ENCODE measurements around the gene CYP20A1. TPM values are rescaled to one million over a fixed set of nuclear protein-coding genes. Genes with fewer than 3 reads are reported as not detected.

CYP20A1 gene
- total and polyA plus RNA-seq, 2 donors (not counting 1 experiment from before 2014, with no cell fraction given), result 35.9 to 36.3 TPM

GRCh38 chr2:203352604-203353255 is 113.9 kb downstream of the CYP20A1 start:
- H3K27me3 ChIP-seq (ENCODE audit: control insufficient read depth, insufficient read depth, low read length), result no peaks in the 10 kb centered on the region
- H3K27ac ChIP-seq (ENCODE audit: insufficient read depth, low read length), result no peak overlapping the region
- no peak for TF ChIP-seq EZH2 (IDR thresholded peaks at IDR 0.05; ENCODE audit: low read length, missing control alignments)
- no peak for TF ChIP-seq CTCF (conservative IDR thresholded peaks at IDR 0.05 in 1 of 2, IDR thresholded peaks at IDR 0.05 in 1 of 2; ENCODE audit: low read depth in 1 of 2, low read length in 2 of 2)
- H3K9ac ChIP-seq (ENCODE audit: insufficient read depth, low read length), result no peak overlapping the region
- no peaks in the 10 kb centered on the region for H3K4me1 ChIP-seq (ENCODE audit: control insufficient read depth, extremely low read depth, insufficient read depth, low read length)
- no peak overlapping the region for H2AFZ ChIP-seq (ENCODE audit: low read length)
- no peak for DNase-seq (ENCODE audit: low read depth in 2 of 2)
- no peak overlapping the region for H3K4me2 ChIP-seq (ENCODE audit: extremely low read depth, insufficient read depth, low read length)
- peaks cover 30% of the 10 kb centered on the region for H3K79me2 ChIP-seq (ENCODE audit: control insufficient read depth, insufficient read depth, low read length)
- H3K36me3 ChIP-seq (ENCODE audit: control insufficient read depth, insufficient read depth, low read length), result no peaks in the 10 kb centered on the region
- H3K9me3 ChIP-seq (ENCODE audit: control insufficient read depth, insufficient read depth, low read depth, low read length), result no peaks in the 10 kb centered on the region
- H4K20me1 ChIP-seq (ENCODE audit: control insufficient read depth, extremely low read depth, insufficient read depth, low read length), result no peaks in the 10 kb centered on the region
- H3K4me3 ChIP-seq (replicated peaks in 1 of 4; ENCODE audit: control extremely low read depth in 1 of 4, insufficient read depth in 1 of 4, low read depth in 3 of 4, low read length in 4 of 4), result no peak overlapping the region

GRCh38 chr2:203354966-203355365 is 116.1 kb downstream of the CYP20A1 start:
- H3K4me3 ChIP-seq (replicated peaks in 1 of 4; ENCODE audit: control extremely low read depth in 1 of 4, insufficient read depth in 1 of 4, low read depth in 3 of 4, low read length in 4 of 4), result no peak overlapping the region
- no peak overlapping the region for H3K9ac ChIP-seq (ENCODE audit: insufficient read depth, low read length)
- TF ChIP-seq CTCF (conservative IDR thresholded peaks at IDR 0.05 in 1 of 2, IDR thresholded peaks at IDR 0.05 in 1 of 2; ENCODE audit: low read depth in 1 of 2, low read length in 2 of 2), result no peak
- TF ChIP-seq EZH2 (IDR thresholded peaks at IDR 0.05; ENCODE audit: low read length, missing control alignments), result no peak
- H3K79me2 ChIP-seq (ENCODE audit: control insufficient read depth, insufficient read depth, low read length), result peaks cover 22% of the 10 kb centered on the region
- H3K4me2 ChIP-seq (ENCODE audit: extremely low read depth, insufficient read depth, low read length), result no peak overlapping the region
- H4K20me1 ChIP-seq (ENCODE audit: control insufficient read depth, extremely low read depth, insufficient read depth, low read length), result no peaks in the 10 kb centered on the region
- DNase-seq (ENCODE audit: low read depth in 2 of 2), result no peak
- no peaks in the 10 kb centered on the region for H3K9me3 ChIP-seq (ENCODE audit: control insufficient read depth, insufficient read depth, low read depth, low read length)
- no peak overlapping the region for H3K27ac ChIP-seq (ENCODE audit: insufficient read depth, low read length)
- no peak overlapping the region for H2AFZ ChIP-seq (ENCODE audit: low read length)
- no peaks in the 10 kb centered on the region for H3K4me1 ChIP-seq (ENCODE audit: control insufficient read depth, extremely low read depth, insufficient read depth, low read length)
- no peaks in the 10 kb centered on the region for H3K36me3 ChIP-seq (ENCODE audit: control insufficient read depth, insufficient read depth, low read length)
- H3K27me3 ChIP-seq (ENCODE audit: control insufficient read depth, insufficient read depth, low read length), result no peaks in the 10 kb centered on the region

Other genes starting within 250 kb of the CYP20A1 start
- 38.0 and 55.7 TPM in 2 replicates for gene NBEAL1, start 224.1 kb upstream of the CYP20A1 start, total RNA-seq
- 7.3 and 14.8 TPM in 2 replicates for gene NBEAL1, start 224.1 kb upstream of the CYP20A1 start, polyA plus RNA-seq
- 27.0 and 32.2 TPM in 2 replicates for gene ABI2, start 89.4 kb downstream of the CYP20A1 start, total RNA-seq
- gene ABI2, start 89.4 kb downstream of the CYP20A1 start, polyA plus RNA-seq, result 60.8 and 60.9 TPM in 2 replicates

Measured in fibroblast of lung (primary cell).